ENCODE data around the gene CASP10.
"Not testable (repeated sequence)": the region's sequence is repeated elsewhere in the genome, so short reads cannot be mapped to it uniquely, and the experiment has no call there.

Gene CASP10

GRCh38 chr2:201182650-201183364 lies at the start of gene CASP10:
Gene CASP10 (plus strand): TSS chr2:201183141. CDS start chr2:201185778, 2,637 bp downstream.
- no peak for DNase-seq (ENCODE audit: low read depth)

GRCh38 chr2:201135386-201135785 lies 47.6 kb upstream of the CASP10 start:
- DNase-seq (ENCODE audit: low read depth): no peak

GRCh38 chr2:201136889-201137321 lies 46.0 kb upstream of the CASP10 start:
- DNase-seq (ENCODE audit: low read depth): no peak

GRCh38 chr2:201137505-201138400 lies 45.2 kb upstream of the CASP10 start:
- DNase-seq (ENCODE audit: low read depth): no peak

- no peak for DNase-seq (ENCODE audit: low read depth)
Observed at GRCh38 chr2:201138401-201138970, 44.5 kb upstream of the CASP10 start.

GRCh38 chr2:201138986-201139781 lies 43.8 kb upstream of the CASP10 start:
- DNase-seq (ENCODE audit: low read depth): not testable (repeated sequence)

- no peak for DNase-seq (ENCODE audit: low read depth)
Observed at GRCh38 chr2:201139836-201140604, 42.9 kb upstream of the CASP10 start.

GRCh38 chr2:201144101-201145051 lies 38.6 kb upstream of the CASP10 start:
- DNase-seq (ENCODE audit: low read depth): no peak

- DNase-seq (ENCODE audit: low read depth): no peak
Observed at GRCh38 chr2:201148434-201148990, 34.4 kb upstream of the CASP10 start.

- peak; percentile 82 for DNase-seq (ENCODE audit: low read depth)
Observed at GRCh38 chr2:201149064-201149820, 33.7 kb upstream of the CASP10 start.

- not testable (repeated sequence) for DNase-seq (ENCODE audit: low read depth)
Observed at GRCh38 chr2:201149821-201150165, 33.1 kb upstream of the CASP10 start.

- DNase-seq (ENCODE audit: low read depth): no peak
Observed at GRCh38 chr2:201150454-201151020, 32.4 kb upstream of the CASP10 start.

GRCh38 chr2:201151127-201151981 lies 31.6 kb upstream of the CASP10 start:
- DNase-seq (ENCODE audit: low read depth): peak; percentile 43

- DNase-seq (ENCODE audit: low read depth): no peak
Observed at GRCh38 chr2:201152517-201152916, 30.4 kb upstream of the CASP10 start.

GRCh38 chr2:201152999-201153815 lies 29.7 kb upstream of the CASP10 start:
- DNase-seq (ENCODE audit: low read depth): no peak

- DNase-seq (ENCODE audit: low read depth): no peak
Observed at GRCh38 chr2:201154615-201155399, 28.1 kb upstream of the CASP10 start.

Measured in fibroblast of the conjunctiva (primary cell).